ENCODE measurements around the gene IGF1R.
"Not testable (repeated sequence)": the region's sequence is repeated elsewhere in the genome, so short reads cannot be mapped to it uniquely, and the experiment has no call there.

Gene IGF1R

DNA sequence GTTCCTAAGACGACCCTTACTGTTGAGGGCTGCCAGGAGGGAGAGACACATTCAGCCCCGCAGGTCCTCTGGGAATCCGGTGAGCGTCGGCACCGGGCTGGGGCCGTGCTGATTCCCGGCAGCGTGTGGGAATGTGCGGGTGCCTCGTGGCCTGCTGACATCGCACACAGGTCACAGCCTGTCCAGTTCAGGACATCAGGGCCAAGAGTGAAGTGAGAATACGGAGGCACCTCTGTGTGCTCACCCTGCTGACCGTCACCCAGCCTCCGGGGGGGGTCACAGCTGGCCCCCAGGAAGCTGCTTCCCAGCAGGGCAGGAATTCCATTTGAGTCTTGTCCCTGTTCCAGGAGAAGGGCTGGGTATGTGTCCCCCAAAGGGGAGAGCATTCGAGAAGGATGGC, 305.6 kb downstream of the IGF1R start:
- no peaks in the 10 kb centered on the region for H3K27me3 Mint-ChIP-seq
- H3K36me3 Mint-ChIP-seq (ENCODE audit: insufficient read depth): peaks cover 3% of the 10 kb centered on the region
- H3K9me3 Mint-ChIP-seq: no peaks in the 10 kb centered on the region
- peak overlapping the region in 1 of 2 donors; percentile 67 for H3K4me3 Mint-ChIP-seq
- ATAC-seq (replicated peaks) (no peak), DNase-seq (no peak)
- peak overlapping the region in 1 of 2 donors; percentile 92 for H3K27ac Mint-ChIP-seq
- H3K4me1 Mint-ChIP-seq (ENCODE audit: low read depth in 2 of 2): peaks cover 8 to 14% of the 10 kb centered on the region in 2 donors

GRCh38 chr15:98954411-98954810, 306.1 kb downstream of the IGF1R start:
- H3K27ac Mint-ChIP-seq: peak overlapping the region in 1 of 2 donors; percentile 92
- no peak for DNase-seq
- no peaks in the 10 kb centered on the region for H3K9me3 Mint-ChIP-seq
- H3K36me3 Mint-ChIP-seq (ENCODE audit: insufficient read depth): peaks cover 3% of the 10 kb centered on the region
- no peak for ATAC-seq (replicated peaks)
- H3K4me1 Mint-ChIP-seq (ENCODE audit: low read depth in 2 of 2): peaks cover 8 to 14% of the 10 kb centered on the region in 2 donors
- H3K4me3 Mint-ChIP-seq: no peak overlapping the region
- H3K27me3 Mint-ChIP-seq: no peaks in the 10 kb centered on the region

- DNase-seq (no peak), ATAC-seq (replicated peaks) (no peak)
- H3K27ac Mint-ChIP-seq: no peak overlapping the region
- H3K4me1 Mint-ChIP-seq (ENCODE audit: low read depth in 2 of 2): peaks cover 8 to 14% of the 10 kb centered on the region in 2 donors
- H3K9me3 Mint-ChIP-seq: no peaks in the 10 kb centered on the region
- H3K4me3 Mint-ChIP-seq: no peak overlapping the region
- no peaks in the 10 kb centered on the region for H3K27me3 Mint-ChIP-seq
- peaks cover 6% of the 10 kb centered on the region for H3K36me3 Mint-ChIP-seq (ENCODE audit: insufficient read depth)
Measured at GRCh38 chr15:98955331-98955730, 307.0 kb downstream of the IGF1R start.

DNA sequence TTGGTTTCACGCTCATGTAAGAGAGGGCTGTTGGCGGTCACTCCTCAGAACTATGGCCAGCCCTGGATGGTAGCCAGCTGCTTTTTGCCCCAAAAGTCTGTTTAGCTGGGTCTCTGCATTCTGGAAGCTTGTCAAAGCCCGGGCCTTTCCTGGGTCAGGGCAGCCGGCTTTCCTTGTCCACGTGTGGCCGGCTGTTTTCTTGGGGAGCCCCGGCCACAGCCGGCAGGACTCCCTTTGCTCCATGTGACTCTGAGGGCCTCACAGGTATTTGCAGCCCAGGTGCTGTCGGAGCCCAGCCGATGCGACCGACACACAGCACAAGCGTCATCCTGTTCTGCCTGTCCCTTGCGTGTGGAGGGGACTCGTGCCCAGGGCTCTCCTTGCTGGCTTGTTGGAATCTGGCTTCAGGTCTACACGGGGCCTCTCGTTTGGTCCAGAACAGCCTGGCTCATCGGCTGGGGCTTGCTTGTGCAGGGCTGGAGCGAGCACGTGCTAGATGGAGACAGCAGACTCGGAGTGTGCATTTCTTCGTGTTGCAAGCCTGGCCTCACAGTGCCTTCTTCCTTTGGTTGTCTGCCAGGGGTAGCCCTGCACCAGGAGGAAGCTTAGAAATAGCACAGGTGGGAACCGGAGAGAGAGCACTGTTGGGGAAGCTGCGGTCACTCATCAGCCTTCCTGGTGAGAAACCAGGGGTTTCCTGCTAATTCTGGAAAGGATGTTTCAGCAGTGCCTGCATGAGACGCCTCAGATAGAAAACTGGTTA, 307.8 kb downstream of the IGF1R start:
- Mint-ChIP-seq H3K36me3 (ENCODE audit: insufficient read depth) (peaks cover 8% of the 10 kb centered on the region), H3K27me3 (peaks cover 0 to under 1% of the 10 kb centered on the region in 2 donors), H3K4me1 (ENCODE audit: low read depth in 2 of 2) (peaks cover 8 to 14% of the 10 kb centered on the region in 2 donors), H3K27ac (no peak overlapping the region), H3K4me3 (no peak overlapping the region), H3K9me3 (no peaks in the 10 kb centered on the region)
- DNase-seq (no peak), ATAC-seq (replicated peaks) (no peak)

DNA sequence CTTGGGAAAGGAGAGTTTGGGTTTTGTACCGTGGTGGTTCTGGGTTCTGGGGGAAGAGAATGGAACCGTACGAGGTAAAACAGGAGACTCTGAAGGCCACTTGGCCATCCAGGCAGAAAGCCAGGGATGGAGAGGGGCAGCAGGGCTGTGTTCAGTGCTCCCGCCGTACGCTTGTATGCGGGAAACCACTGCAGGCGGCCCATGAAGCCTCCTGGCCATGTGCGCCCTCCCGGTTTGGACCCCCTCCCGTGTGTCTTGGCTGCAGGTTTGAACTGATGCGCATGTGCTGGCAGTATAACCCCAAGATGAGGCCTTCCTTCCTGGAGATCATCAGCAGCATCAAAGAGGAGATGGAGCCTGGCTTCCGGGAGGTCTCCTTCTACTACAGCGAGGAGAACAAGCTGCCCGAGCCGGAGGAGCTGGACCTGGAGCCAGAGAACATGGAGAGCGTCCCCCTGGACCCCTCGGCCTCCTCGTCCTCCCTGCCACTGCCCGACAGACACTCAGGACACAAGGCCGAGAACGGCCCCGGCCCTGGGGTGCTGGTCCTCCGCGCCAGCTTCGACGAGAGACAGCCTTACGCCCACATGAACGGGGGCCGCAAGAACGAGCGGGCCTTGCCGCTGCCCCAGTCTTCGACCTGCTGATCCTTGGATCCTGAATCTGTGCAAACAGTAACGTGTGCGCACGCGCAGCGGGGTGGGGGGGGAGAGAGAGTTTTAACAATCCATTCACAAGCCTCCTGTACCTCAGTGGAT, 308.6 kb downstream of the IGF1R start:
- H3K4me3 Mint-ChIP-seq: no peak overlapping the region
- DNase-seq (no peak), ATAC-seq (replicated peaks) (no peak)
- peaks cover 8 to 13% of the 10 kb centered on the region in 2 donors for H3K4me1 Mint-ChIP-seq (ENCODE audit: low read depth in 2 of 2)
- H3K9me3 Mint-ChIP-seq: peaks cover 0 to 2% of the 10 kb centered on the region in 2 donors
- H3K27me3 Mint-ChIP-seq: peaks cover 0 to 9% of the 10 kb centered on the region in 2 donors
- H3K27ac Mint-ChIP-seq: no peak overlapping the region
- H3K36me3 Mint-ChIP-seq (ENCODE audit: insufficient read depth): peaks cover 8% of the 10 kb centered on the region

DNA sequence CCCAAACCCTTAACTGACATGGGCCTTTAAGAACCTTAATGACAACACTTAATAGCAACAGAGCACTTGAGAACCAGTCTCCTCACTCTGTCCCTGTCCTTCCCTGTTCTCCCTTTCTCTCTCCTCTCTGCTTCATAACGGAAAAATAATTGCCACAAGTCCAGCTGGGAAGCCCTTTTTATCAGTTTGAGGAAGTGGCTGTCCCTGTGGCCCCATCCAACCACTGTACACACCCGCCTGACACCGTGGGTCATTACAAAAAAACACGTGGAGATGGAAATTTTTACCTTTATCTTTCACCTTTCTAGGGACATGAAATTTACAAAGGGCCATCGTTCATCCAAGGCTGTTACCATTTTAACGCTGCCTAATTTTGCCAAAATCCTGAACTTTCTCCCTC, 309.3 kb downstream of the IGF1R start:
- DNase-seq (no peak), ATAC-seq (replicated peaks) (no peak)
- Mint-ChIP-seq H3K4me1 (ENCODE audit: low read depth in 2 of 2) (peaks cover 4 to 9% of the 10 kb centered on the region in 2 donors), H3K36me3 (ENCODE audit: insufficient read depth) (peaks cover 8% of the 10 kb centered on the region), H3K4me3 (no peak overlapping the region), H3K9me3 (peaks cover 0 to 2% of the 10 kb centered on the region in 2 donors), H3K27me3 (peaks cover 0 to 9% of the 10 kb centered on the region in 2 donors), H3K27ac (no peak overlapping the region)

DNA sequence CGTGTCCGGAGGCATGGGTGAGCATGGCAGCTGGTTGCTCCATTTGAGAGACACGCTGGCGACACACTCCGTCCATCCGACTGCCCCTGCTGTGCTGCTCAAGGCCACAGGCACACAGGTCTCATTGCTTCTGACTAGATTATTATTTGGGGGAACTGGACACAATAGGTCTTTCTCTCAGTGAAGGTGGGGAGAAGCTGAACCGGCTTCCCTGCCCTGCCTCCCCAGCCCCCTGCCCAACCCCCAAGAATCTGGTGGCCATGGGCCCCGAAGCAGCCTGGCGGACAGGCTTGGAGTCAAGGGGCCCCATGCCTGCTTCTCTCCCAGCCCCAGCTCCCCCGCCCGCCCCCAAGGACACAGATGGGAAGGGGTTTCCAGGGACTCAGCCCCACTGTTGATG, 309.7 kb downstream of the IGF1R start:
- no peak overlapping the region for H3K27ac Mint-ChIP-seq
- peaks cover 9% of the 10 kb centered on the region for H3K36me3 Mint-ChIP-seq (ENCODE audit: insufficient read depth)
- ATAC-seq (replicated peaks): no peak
- no peak overlapping the region for H3K4me3 Mint-ChIP-seq
- no peak for DNase-seq
- H3K9me3 Mint-ChIP-seq: peaks cover 0 to 2% of the 10 kb centered on the region in 2 donors
- H3K4me1 Mint-ChIP-seq (ENCODE audit: low read depth in 2 of 2): peaks cover 0 to 4% of the 10 kb centered on the region in 2 donors
- H3K27me3 Mint-ChIP-seq: peaks cover 0 to 9% of the 10 kb centered on the region in 2 donors

- H3K27ac Mint-ChIP-seq: no peak overlapping the region
- H3K27me3 Mint-ChIP-seq: peaks cover 0 to 9% of the 10 kb centered on the region in 2 donors
- DNase-seq (no peak), ATAC-seq (replicated peaks) (no peak)
- H3K36me3 Mint-ChIP-seq (ENCODE audit: insufficient read depth): peaks cover 12% of the 10 kb centered on the region
- H3K4me3 Mint-ChIP-seq: no peak overlapping the region
- H3K4me1 Mint-ChIP-seq (ENCODE audit: low read depth in 2 of 2): no peaks in the 10 kb centered on the region
- H3K9me3 Mint-ChIP-seq: peaks cover 0 to 3% of the 10 kb centered on the region in 2 donors
Measured at GRCh38 chr15:98958918-98959639, 310.7 kb downstream of the IGF1R start.

- ATAC-seq (replicated peaks) (no peak), DNase-seq (no peak)
- no peaks in the 10 kb centered on the region for H3K4me1 Mint-ChIP-seq (ENCODE audit: low read depth in 2 of 2)
- H3K27me3 Mint-ChIP-seq: peaks cover 0 to 9% of the 10 kb centered on the region in 2 donors
- H3K36me3 Mint-ChIP-seq (ENCODE audit: insufficient read depth): peaks cover 12% of the 10 kb centered on the region
- H3K4me3 Mint-ChIP-seq: no peak overlapping the region
- peaks cover 0 to 3% of the 10 kb centered on the region in 2 donors for H3K9me3 Mint-ChIP-seq
- no peak overlapping the region for H3K27ac Mint-ChIP-seq
Measured at GRCh38 chr15:98959640-98960007, 311.3 kb downstream of the IGF1R start.

DNA sequence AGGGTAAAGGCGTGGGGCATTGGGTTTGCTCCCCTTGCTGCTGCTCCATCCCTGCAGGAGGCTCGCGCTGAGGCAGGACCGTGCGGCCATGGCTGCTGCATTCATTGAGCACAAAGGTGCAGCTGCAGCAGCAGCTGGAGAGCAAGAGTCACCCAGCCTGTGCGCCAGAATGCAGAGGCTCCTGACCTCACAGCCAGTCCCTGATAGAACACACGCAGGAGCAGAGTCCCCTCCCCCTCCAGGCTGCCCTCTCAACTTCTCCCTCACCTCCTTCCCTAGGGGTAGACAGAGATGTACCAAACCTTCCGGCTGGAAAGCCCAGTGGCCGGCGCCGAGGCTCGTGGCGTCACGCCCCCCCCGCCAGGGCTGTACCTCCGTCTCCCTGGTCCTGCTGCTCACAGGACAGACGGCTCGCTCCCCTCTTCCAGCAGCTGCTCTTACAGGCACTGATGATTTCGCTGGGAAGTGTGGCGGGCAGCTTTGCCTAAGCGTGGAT, 312.3 kb downstream of the IGF1R start:
- ATAC-seq (replicated peaks) (no peak), DNase-seq (no peak)
- Mint-ChIP-seq H3K4me1 (ENCODE audit: low read depth in 2 of 2) (no peaks in the 10 kb centered on the region), H3K27ac (no peak overlapping the region), H3K36me3 (ENCODE audit: insufficient read depth) (peaks cover 12% of the 10 kb centered on the region), H3K4me3 (no peak overlapping the region), H3K9me3 (peaks cover 0 to 3% of the 10 kb centered on the region in 2 donors), H3K27me3 (peaks cover 0 to 9% of the 10 kb centered on the region in 2 donors)

- peaks cover 12 to 18% of the 10 kb centered on the region in 2 donors for H3K27me3 Mint-ChIP-seq
- no peak overlapping the region for H3K4me3 Mint-ChIP-seq
- peaks cover 0 to 3% of the 10 kb centered on the region in 2 donors for H3K9me3 Mint-ChIP-seq
- ATAC-seq (replicated peaks) (no peak), DNase-seq (no peak)
- no peaks in the 10 kb centered on the region for H3K4me1 Mint-ChIP-seq (ENCODE audit: low read depth in 2 of 2)
- no peak overlapping the region for H3K27ac Mint-ChIP-seq
- H3K36me3 Mint-ChIP-seq (ENCODE audit: insufficient read depth): peaks cover 9% of the 10 kb centered on the region
Measured at GRCh38 chr15:98963444-98963843, 315.1 kb downstream of the IGF1R start.

GRCh38 chr15:98964466-98965133, 316.3 kb downstream of the IGF1R start:
- no peak for DNase-seq
- Mint-ChIP-seq H3K4me1 (ENCODE audit: low read depth in 2 of 2) (no peaks in the 10 kb centered on the region), H3K27ac (no peak overlapping the region), H3K9me3 (peaks cover 0 to 3% of the 10 kb centered on the region in 2 donors), H3K36me3 (ENCODE audit: insufficient read depth) (peaks cover 9% of the 10 kb centered on the region), H3K27me3 (peaks cover 20 to 23% of the 10 kb centered on the region in 2 donors), H3K4me3 (no peak overlapping the region)
- ATAC-seq (replicated peaks): no peak

DNA sequence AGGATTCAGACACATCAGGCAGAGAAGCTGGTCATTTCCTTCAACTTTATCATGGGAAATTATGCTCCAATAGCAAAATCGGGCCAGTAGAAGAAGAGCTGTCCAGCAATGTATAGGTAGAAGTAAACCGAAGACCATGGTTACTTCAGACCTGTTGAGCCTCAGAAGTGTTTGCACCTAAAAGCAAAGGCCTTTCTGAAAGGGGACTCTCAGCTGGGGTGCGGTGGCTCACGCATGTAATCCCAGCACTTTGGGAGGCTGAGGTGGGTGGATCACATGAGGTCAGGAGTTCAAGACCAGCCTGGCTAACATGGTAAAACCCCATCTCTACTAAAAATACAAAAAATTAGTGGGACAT, 316.8 kb downstream of the IGF1R start:
- not testable (repeated sequence) for H3K36me3 Mint-ChIP-seq (ENCODE audit: insufficient read depth); ATAC-seq (replicated peaks); H3K4me3 Mint-ChIP-seq; H3K9me3 Mint-ChIP-seq; H3K4me1 Mint-ChIP-seq (ENCODE audit: low read depth in 2 of 2); H3K27ac Mint-ChIP-seq; DNase-seq
- H3K27me3 Mint-ChIP-seq: peaks cover 20 to 23% of the 10 kb centered on the region in 2 donors

Data from effector memory CD8-positive, alpha-beta T cell (primary cell).